NCI-H524 (cell line): ENCODE data around the gene GSTT4.
A peak's percentile ranks its signal among the peaks of the same experiment; 100 is the strongest.
"Not testable (repeated sequence)": the region's sequence is repeated elsewhere in the genome, so short reads cannot be mapped to it uniquely, and the experiment has no call there.

Source experiments
- DNase-seq, 2 experiments: peaks; one replicate each; lab custom pipeline; 2025; lab: John Stamatoyannopoulos, UW

The GSTT4 gene

GRCh38 chr22:24005201-24005600 lies at the start of gene GSTT4:
TSS of gene GSTT4 (minus strand) at chr22:24005453. CDS start at chr22:24005356, 97 bp downstream.
- no peak for DNase-seq

GRCh38 chr22:24054356-24054755 lies 49.1 kb upstream of the GSTT4 start:
- no peak for DNase-seq

GRCh38 chr22:24053481-24054226 lies 48.4 kb upstream of the GSTT4 start:
- no peak for DNase-seq

GRCh38 chr22:24051568-24051967 lies 46.3 kb upstream of the GSTT4 start:
- DNase-seq, result no peak

- DNase-seq, result no peak
Observed at GRCh38 chr22:24051028-24051427, 45.8 kb upstream of the GSTT4 start.

- no peak for DNase-seq
Observed at GRCh38 chr22:24049978-24050377, 44.7 kb upstream of the GSTT4 start.

GRCh38 chr22:24049211-24049610 lies 44.0 kb upstream of the GSTT4 start:
- no peak for DNase-seq

- DNase-seq, result no peak
Observed at GRCh38 chr22:24046024-24046423, 40.8 kb upstream of the GSTT4 start.

GRCh38 chr22:24043958-24044357 lies 38.7 kb upstream of the GSTT4 start:
- DNase-seq, result no peak

- DNase-seq, result not testable (repeated sequence)
Observed at GRCh38 chr22:24043465-24043864, 38.2 kb upstream of the GSTT4 start.

GRCh38 chr22:24040946-24041345 lies 35.7 kb upstream of the GSTT4 start:
- no peak for DNase-seq

- DNase-seq, result no peak
Observed at GRCh38 chr22:24039046-24039445, 33.8 kb upstream of the GSTT4 start.

- DNase-seq, result no peak
Observed at GRCh38 chr22:24037851-24038765, 32.9 kb upstream of the GSTT4 start.

- no peak for DNase-seq
Observed at GRCh38 chr22:24035296-24035695, 30.0 kb upstream of the GSTT4 start.

GRCh38 chr22:24033731-24034130 lies 28.5 kb upstream of the GSTT4 start:
- no peak for DNase-seq

GRCh38 chr22:24030186-24030702 lies 25.0 kb upstream of the GSTT4 start:
- DNase-seq, result peak in 1 of 2 experiments; percentile 27

- DNase-seq, result no peak
Observed at GRCh38 chr22:24029304-24029703, 24.1 kb upstream of the GSTT4 start.

GRCh38 chr22:24028533-24028932 lies 23.3 kb upstream of the GSTT4 start:
- no peak for DNase-seq

- DNase-seq, result no peak
Observed at GRCh38 chr22:24027991-24028390, 22.7 kb upstream of the GSTT4 start.

GRCh38 chr22:24027389-24027975 lies 22.2 kb upstream of the GSTT4 start:
- DNase-seq, result peak in 1 of 2 experiments; percentile 45

- no peak for DNase-seq
Observed at GRCh38 chr22:24026733-24027132, 21.5 kb upstream of the GSTT4 start.

GRCh38 chr22:24026056-24026455 lies 20.8 kb upstream of the GSTT4 start:
- no peak for DNase-seq
